Liver (tissue), 8 donors: ENCODE data around the gene SORL1-AS1.

Source experiments
- DNase-seq: peaks from one replicate; pipeline ENCODE4 v3.0.0-alpha.2; 2017; ENCODE audit warnings: low spot score
- H3K27ac ChIP-seq, 2 donors: one replicate each; pipeline ENCODE4 v1.7.0; 2013; ENCODE audit warnings: inconsistent platforms in 2 of 2, low read length in 2 of 2, control low read depth in 1 of 2, low read depth in 1 of 2, mild to moderate bottlenecking in 1 of 2
- H3K27me3 ChIP-seq, 4 donors: one replicate each; pipeline versions ENCODE4 v1.6.1 to v1.7.0; 2013; ENCODE audit warnings: low read length in 3 of 4, inconsistent platforms in 1 of 4, mild to moderate bottlenecking in 1 of 4, moderate library complexity in 1 of 4; ENCODE audit not compliant: control insufficient read depth in 4 of 4, insufficient read depth in 4 of 4
- H3K36me3 ChIP-seq, 4 donors: one replicate each; pipeline versions ENCODE4 v1.6.1 to v1.7.0; 2013; ENCODE audit warnings: low read length in 3 of 4, mild to moderate bottlenecking in 3 of 4, low read depth in 1 of 4, moderate library complexity in 1 of 4; ENCODE audit not compliant: control insufficient read depth in 4 of 4, insufficient read depth in 3 of 4
- H3K4me1 ChIP-seq, 4 donors: one replicate each; pipeline versions ENCODE4 v1.6.1 to v1.7.0; 2013; ENCODE audit warnings: low read length in 3 of 4, mild to moderate bottlenecking in 3 of 4, moderate library complexity in 1 of 4; ENCODE audit not compliant: control insufficient read depth in 4 of 4, insufficient read depth in 4 of 4
- H3K4me3 ChIP-seq, 3 donors: one replicate each; pipeline versions ENCODE4 v1.6.1 to v1.7.0; 2013; ENCODE audit warnings: low read length in 3 of 3, control low read depth in 1 of 3, low read depth in 1 of 3, mild to moderate bottlenecking in 1 of 3
- H3K9ac ChIP-seq, 2 donors: one replicate each; pipeline ENCODE4 v1.7.0; 2013; ENCODE audit warnings: low read length in 2 of 2, mild to moderate bottlenecking in 2 of 2, moderate library complexity in 2 of 2, control low read depth in 1 of 2, low read depth in 1 of 2
- H3K9me3 ChIP-seq, 4 donors: one replicate each; pipeline versions ENCODE4 v1.6.1 to v1.7.0; 2013; ENCODE audit warnings: low read length in 3 of 4; ENCODE audit not compliant: control insufficient read depth in 4 of 4
- ATF3 ChIP-seq: IDR thresholded peaks from 2 replicates; pipeline ENCODE4 v1.6.1; 2016; ENCODE audit warnings: antibody characterized with exemption
- CTCF ChIP-seq: fragments of 150-350 bp; IDR thresholded peaks from 2 replicates; pipeline ENCODE4 v1.5.1; 2017; ENCODE audit warnings: improper control_type of control experiment, low read depth, low read length; ENCODE audit not compliant: missing input control
- EGR1 ChIP-seq, 2 donors: IDR thresholded peaks; 2 replicates each; pipeline ENCODE4 v1.6.1; 2016 to 2018; ENCODE audit warnings: antibody characterized with exemption in 2 of 2, low read depth in 2 of 2
- FOXA1 ChIP-seq: IDR thresholded peaks from 2 replicates; pipeline ENCODE4 v1.6.1; 2016; ENCODE audit warnings: antibody characterized with exemption
- FOXA2 ChIP-seq: IDR thresholded peaks from 2 replicates; pipeline ENCODE4 v1.6.1; 2016; ENCODE audit warnings: antibody characterized with exemption
- GABPA ChIP-seq, 2 donors: IDR thresholded peaks in 1 of 2; conservative IDR thresholded peaks in 1 of 2; 2 replicates each; pipeline ENCODE4 v1.6.1; 2016; ENCODE audit warnings: antibody characterized with exemption in 2 of 2, mild to moderate bottlenecking in 1 of 2, moderate library complexity in 1 of 2
- HNF4A ChIP-seq, 2 donors: conservative IDR thresholded peaks; 2 replicates each; pipeline ENCODE4 v1.6.1; 2016; ENCODE audit warnings: antibody characterized with exemption in 2 of 2, mild to moderate bottlenecking in 2 of 2
- HNF4G ChIP-seq: IDR thresholded peaks from 2 replicates; pipeline ENCODE4 v1.6.1; 2016; ENCODE audit warnings: antibody characterized with exemption
- JUND ChIP-seq, 2 donors: IDR thresholded peaks; 2 replicates each; pipeline ENCODE4 v1.6.1; 2016; ENCODE audit warnings: antibody characterized with exemption in 2 of 2
- MAX ChIP-seq: IDR thresholded peaks from 2 replicates; pipeline ENCODE4 v1.6.1; 2016; ENCODE audit warnings: antibody characterized with exemption
- NR2F2 ChIP-seq: IDR thresholded peaks from 2 replicates; pipeline ENCODE4 v1.6.1; 2016; ENCODE audit warnings: antibody characterized with exemption
- RAD21 ChIP-seq, 2 donors: IDR thresholded peaks; 2 replicates each; pipeline ENCODE4 v1.6.1; 2016; ENCODE audit warnings: antibody characterized with exemption in 2 of 2, mild to moderate bottlenecking in 2 of 2
- RXRA ChIP-seq, 2 donors: IDR thresholded peaks; 2 replicates each; pipeline ENCODE4 v1.6.1; 2017 to 2018; ENCODE audit warnings: antibody characterized with exemption in 2 of 2, mild to moderate bottlenecking in 1 of 2
- SP1 ChIP-seq: IDR thresholded peaks from 2 replicates; pipeline ENCODE4 v1.6.1; 2018; ENCODE audit warnings: antibody characterized with exemption, mild to moderate bottlenecking
- TAF1 ChIP-seq: conservative IDR thresholded peaks from 2 replicates; pipeline ENCODE4 v1.6.1; 2016; ENCODE audit warnings: antibody characterized with exemption, mild to moderate bottlenecking
- YY1 ChIP-seq: IDR thresholded peaks from 2 replicates; pipeline ENCODE4 v1.6.1; 2016; ENCODE audit warnings: antibody characterized with exemption, mild to moderate bottlenecking
- WGBS: extraction: QIAGEN DNeasy Blood & Tissue Kit; methylation state at CpG from one replicate; pipeline ENCODE4 v1.1.7; 2013; 5-methylcytosine and 5-hydroxymethylcytosine counted together
- TF ChIP-seq, protein P1 (sequence below): IDR thresholded peaks from 2 replicates; pipeline ENCODE4 v1.6.1; 2016; ENCODE audit warnings: antibody characterized with exemption
- TF ChIP-seq, protein P2 (sequence below): IDR thresholded peaks from 2 replicates; pipeline ENCODE4 v1.6.1; 2016; ENCODE audit warnings: antibody characterized with exemption, mild to moderate bottlenecking
- donor health status: healthy.
- donor health status: healthy.
- donor health status: healthy.
- donor health status: healthy.
- donor health status: healthy.

The SORL1-AS1 gene

DNA sequence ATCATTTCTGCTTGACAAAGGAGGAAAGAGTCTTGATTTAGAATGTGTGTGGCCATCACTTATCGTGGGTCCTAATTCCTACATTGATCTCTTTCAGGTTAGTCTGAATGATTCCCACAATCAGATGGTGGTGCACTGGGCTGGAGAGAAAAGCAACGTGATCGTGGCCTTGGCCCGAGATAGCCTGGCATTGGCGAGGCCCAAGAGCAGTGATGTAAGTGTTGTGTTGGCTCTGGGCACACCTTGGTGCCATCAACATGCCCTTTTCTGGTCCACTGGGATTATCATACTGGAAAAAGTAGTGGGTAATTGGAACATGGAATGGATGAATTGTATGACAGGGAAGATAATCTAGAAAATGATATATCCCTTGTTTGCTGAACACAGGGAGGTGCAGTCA, 17.1 kb upstream of the SORL1-AS1 start:
- no peaks in the 10 kb centered on the region for H3K9me3 ChIP-seq
- H3K4me1 ChIP-seq = peaks cover 3 to 53% (median 16%) of the 10 kb centered on the region in 4 donors
- H3K4me3 ChIP-seq = no peak overlapping the region
- TF ChIP-seq SP1 (peak; percentile 66), JUND (IDR thresholded peaks at IDR 0.05) (peak in 1 of 2 donors; percentile 49), HNF4G (no peak), RXRA (IDR thresholded peaks at IDR 0.05) (peak; percentile 90 to 98), FOXA1 (no peak), CTCF (no peak), FOXA2 (no peak), MAX (peak; percentile 67), GABPA (IDR thresholded peaks at IDR 0.05 in 1 of 2, conservative IDR thresholded peaks at IDR 0.05 in 1 of 2) (no peak), NR2F2 (no peak), TAF1 (no peak), ATF3 (no peak), RAD21 (IDR thresholded peaks at IDR 0.05) (peak; percentile 3 to 32), HNF4A (conservative IDR thresholded peaks at IDR 0.05) (peak; percentile 24 to 87), YY1 (peak; percentile 72), EGR1 (IDR thresholded peaks at IDR 0.05; ENCODE audit: low read depth in 2 of 2) (peak in 1 of 2 donors; percentile 5)
- TF ChIP-seq, protein P1, sequence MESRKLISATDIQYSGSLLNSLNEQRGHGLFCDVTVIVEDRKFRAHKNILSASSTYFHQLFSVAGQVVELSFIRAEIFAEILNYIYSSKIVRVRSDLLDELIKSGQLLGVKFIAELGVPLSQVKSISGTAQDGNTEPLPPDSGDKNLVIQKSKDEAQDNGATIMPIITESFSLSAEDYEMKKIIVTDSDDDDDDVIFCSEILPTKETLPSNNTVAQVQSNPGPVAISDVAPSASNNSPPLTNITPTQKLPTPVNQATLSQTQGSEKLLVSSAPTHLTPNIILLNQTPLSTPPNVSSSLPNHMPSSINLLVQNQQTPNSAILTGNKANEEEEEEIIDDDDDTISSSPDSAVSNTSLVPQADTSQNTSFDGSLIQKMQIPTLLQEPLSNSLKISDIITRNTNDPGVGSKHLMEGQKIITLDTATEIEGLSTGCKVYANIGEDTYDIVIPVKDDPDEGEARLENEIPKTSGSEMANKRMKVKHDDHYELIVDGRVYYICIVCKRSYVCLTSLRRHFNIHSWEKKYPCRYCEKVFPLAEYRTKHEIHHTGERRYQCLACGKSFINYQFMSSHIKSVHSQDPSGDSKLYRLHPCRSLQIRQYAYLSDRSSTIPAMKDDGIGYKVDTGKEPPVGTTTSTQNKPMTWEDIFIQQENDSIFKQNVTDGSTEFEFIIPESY = peak; percentile 17
- TF ChIP-seq, protein P2, sequence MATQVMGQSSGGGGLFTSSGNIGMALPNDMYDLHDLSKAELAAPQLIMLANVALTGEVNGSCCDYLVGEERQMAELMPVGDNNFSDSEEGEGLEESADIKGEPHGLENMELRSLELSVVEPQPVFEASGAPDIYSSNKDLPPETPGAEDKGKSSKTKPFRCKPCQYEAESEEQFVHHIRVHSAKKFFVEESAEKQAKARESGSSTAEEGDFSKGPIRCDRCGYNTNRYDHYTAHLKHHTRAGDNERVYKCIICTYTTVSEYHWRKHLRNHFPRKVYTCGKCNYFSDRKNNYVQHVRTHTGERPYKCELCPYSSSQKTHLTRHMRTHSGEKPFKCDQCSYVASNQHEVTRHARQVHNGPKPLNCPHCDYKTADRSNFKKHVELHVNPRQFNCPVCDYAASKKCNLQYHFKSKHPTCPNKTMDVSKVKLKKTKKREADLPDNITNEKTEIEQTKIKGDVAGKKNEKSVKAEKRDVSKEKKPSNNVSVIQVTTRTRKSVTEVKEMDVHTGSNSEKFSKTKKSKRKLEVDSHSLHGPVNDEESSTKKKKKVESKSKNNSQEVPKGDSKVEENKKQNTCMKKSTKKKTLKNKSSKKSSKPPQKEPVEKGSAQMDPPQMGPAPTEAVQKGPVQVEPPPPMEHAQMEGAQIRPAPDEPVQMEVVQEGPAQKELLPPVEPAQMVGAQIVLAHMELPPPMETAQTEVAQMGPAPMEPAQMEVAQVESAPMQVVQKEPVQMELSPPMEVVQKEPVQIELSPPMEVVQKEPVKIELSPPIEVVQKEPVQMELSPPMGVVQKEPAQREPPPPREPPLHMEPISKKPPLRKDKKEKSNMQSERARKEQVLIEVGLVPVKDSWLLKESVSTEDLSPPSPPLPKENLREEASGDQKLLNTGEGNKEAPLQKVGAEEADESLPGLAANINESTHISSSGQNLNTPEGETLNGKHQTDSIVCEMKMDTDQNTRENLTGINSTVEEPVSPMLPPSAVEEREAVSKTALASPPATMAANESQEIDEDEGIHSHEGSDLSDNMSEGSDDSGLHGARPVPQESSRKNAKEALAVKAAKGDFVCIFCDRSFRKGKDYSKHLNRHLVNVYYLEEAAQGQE = no peak
- 36% methylated on average over 5 of the region's 5 CpGs for WGBS
- DNase-seq = no peak
- peak overlapping the region; percentile 83 to 84 for H3K27ac ChIP-seq
- H3K36me3 ChIP-seq = no peaks in the 10 kb centered on the region
- H3K9ac ChIP-seq = no peak overlapping the region
- no peaks in the 10 kb centered on the region for H3K27me3 ChIP-seq
